Sigmoid colon (tissue), 7 donors: ENCODE results near the gene CD300LG. TPM values are rescaled to one million over a fixed set of nuclear protein-coding genes. Genes with fewer than 3 reads are reported as not detected.

Source experiments
- DNase-seq: peaks from one replicate; pipeline ENCODE4 v3.0.0-alpha.2; 2019
- H3K27ac ChIP-seq, 4 donors: fragments of 200-600 bp; sonication (generic); one replicate each; pipeline ENCODE4 v1.5.1; 2016 to 2019; ENCODE audit warnings: mild to moderate bottlenecking in 1 of 4
- H3K27me3 ChIP-seq, 3 donors: fragments of 200-600 bp; sonication (generic); one replicate each; pipeline ENCODE4 v1.5.1; 2019; ENCODE audit warnings: mild to moderate bottlenecking in 1 of 3
- H3K36me3 ChIP-seq, 4 donors: fragments of 200-600 bp; sonication (generic); one replicate each; pipeline ENCODE4 v1.5.1; 2016 to 2019
- H3K4me1 ChIP-seq, 4 donors: fragments of 200-600 bp; sonication (generic); one replicate each; pipeline ENCODE4 v1.5.1; 2017 to 2019
- H3K4me3 ChIP-seq, 4 donors: fragments of 200-600 bp; sonication (generic); one replicate each; pipeline ENCODE4 v1.5.1; 2017 to 2019; ENCODE audit warnings: mild to moderate bottlenecking in 2 of 4, moderate library complexity in 1 of 4
- H3K9me3 ChIP-seq, 4 donors: fragments of 200-600 bp in 3 of 4; sonication (generic) in 3 of 4; one replicate each; pipeline versions ENCODE4 v1.5.1 to v1.6.1; 2013 to 2019
- CTCF ChIP-seq, 4 experiments: fragments of 450-650 bp in 3 of 4; fragments of 200-600 bp in 1 of 4; IDR thresholded peaks; one replicate each; pipeline ENCODE4 v1.5.1; 2016 to 2019; ENCODE audit warnings: antibody characterized with exemption in 4 of 4, mild to moderate bottlenecking in 3 of 4, moderate library complexity in 2 of 4
- EP300 ChIP-seq, 4 donors: sonication (generic); formaldehyde crosslinking; IDR thresholded peaks; one replicate each; pipeline ENCODE4 v1.6.1; 2017; ENCODE audit warnings: antibody characterized with exemption in 4 of 4
- POLR2A ChIP-seq, 2 donors: fragments of 450-650 bp; IDR thresholded peaks; one replicate each; pipeline ENCODE4 v1.6.1; 2016; ENCODE audit warnings: antibody characterized with exemption in 2 of 2, mild to moderate bottlenecking in 2 of 2, moderate library complexity in 2 of 2
- POLR2AphosphoS5 ChIP-seq, 4 donors: sonication (generic); formaldehyde crosslinking; IDR thresholded peaks; one replicate each; pipeline ENCODE4 v1.6.1; 2017; ENCODE audit warnings: antibody characterized with exemption in 4 of 4
- WGBS, 2 donors: extraction: QIAGEN DNeasy Blood & Tissue Kit; methylation state at CpG; one replicate each; pipeline ENCODE4 v1.1.7; 2013; 5-methylcytosine and 5-hydroxymethylcytosine counted together
- intact Hi-C: fragments of 100-400 bp; cut with DNase I; formaldehyde crosslinking; loops from one replicate; pipeline ENCODE4 v1.15.1; 2023
- polyA plus RNA-seq, 3 donors: library from polyadenylated mRNA; stranded (reverse); fragments of 200-250 nt; gene quantifications; one replicate each; pipeline ENCODE4 v1.2.3, GENCODE V29; 2013
- total RNA-seq, 4 donors: library from RNA; depleted of rRNA; stranded (reverse); fragments of >200 nt; gene quantifications; one replicate each; pipeline ENCODE4 v1.1.0, GENCODE V29; 2016
- donor health status: healthy with polysubstance abuse.
- donor health status: Bipolar disorder and iron deficiency.
- donor health status: healthy.

Gene CD300LG
- total and polyA plus RNA-seq, 7 donors = 0.60 to 5.3 (median 1.7) TPM; not detected in 1

GRCh38 chr17:43820759-43821158, 26.2 kb upstream of the CD300LG start:
- Histone ChIP-seq H3K27ac (no peak overlapping the region), H3K4me3 (no peak overlapping the region), H3K36me3 (peaks cover 0 to 20% (median 0%) of the 10 kb centered on the region in 4 donors), H3K9me3 (no peaks in the 10 kb centered on the region), H3K27me3 (no peaks in the 10 kb centered on the region), H3K4me1 (peaks cover 0 to 14% (median 5%) of the 10 kb centered on the region in 4 donors)
- intact Hi-C loops = no loop called here
- TF ChIP-seq POLR2A (IDR thresholded peaks at IDR 0.05) (no peak), EP300 (IDR thresholded peaks at IDR 0.05) (no peak), CTCF (IDR thresholded peaks at IDR 0.05) (no peak), POLR2AphosphoS5 (IDR thresholded peaks at IDR 0.05) (no peak)
- 93% methylated on average over 14 of the region's 14 CpGs for WGBS, 2 donors
- DNase-seq = peak; percentile 60

- Histone ChIP-seq H3K9me3 (no peaks in the 10 kb centered on the region), H3K4me1 (peaks cover 0 to 14% (median 5%) of the 10 kb centered on the region in 4 donors), H3K4me3 (no peak overlapping the region), H3K27me3 (no peaks in the 10 kb centered on the region), H3K27ac (peak overlapping the region in 2 of 4 donors; percentile 41 to 58), H3K36me3 (peaks cover 0 to 38% (median 2%) of the 10 kb centered on the region in 4 donors)
- intact Hi-C loops = no loop called here
- TF ChIP-seq CTCF (IDR thresholded peaks at IDR 0.05) (no peak), POLR2A (IDR thresholded peaks at IDR 0.05) (no peak), POLR2AphosphoS5 (IDR thresholded peaks at IDR 0.05) (no peak), EP300 (IDR thresholded peaks at IDR 0.05) (no peak)
- peak; percentile 55 for DNase-seq
- 79 to 90% methylated on average over 5 of the region's 5 CpGs for WGBS, 2 donors
Observed at GRCh38 chr17:43822570-43823190, 24.3 kb upstream of the CD300LG start.

- TF ChIP-seq EP300 (IDR thresholded peaks at IDR 0.05) = no peak
- no peak for TF ChIP-seq POLR2A (IDR thresholded peaks at IDR 0.05)
- TF ChIP-seq POLR2AphosphoS5 (IDR thresholded peaks at IDR 0.05) = no peak
- no peak for TF ChIP-seq CTCF (IDR thresholded peaks at IDR 0.05)
- DNase-seq = peak; percentile 63
Observed at GRCh38 chr17:43823350-43824084, 23.5 kb upstream of the CD300LG start.

GRCh38 chr17:43825567-43825966, 21.4 kb upstream of the CD300LG start:
- Histone ChIP-seq H3K36me3 (peaks cover 0 to 56% (median 10%) of the 10 kb centered on the region in 4 donors), H3K27me3 (no peaks in the 10 kb centered on the region), H3K27ac (no peak overlapping the region), H3K4me3 (no peak overlapping the region), H3K9me3 (no peaks in the 10 kb centered on the region), H3K4me1 (peaks cover 0 to 14% (median 5%) of the 10 kb centered on the region in 4 donors)
- TF ChIP-seq EP300 (IDR thresholded peaks at IDR 0.05) (no peak), CTCF (IDR thresholded peaks at IDR 0.05) (no peak), POLR2A (IDR thresholded peaks at IDR 0.05) (no peak), POLR2AphosphoS5 (IDR thresholded peaks at IDR 0.05) (no peak)
- intact Hi-C loops = no loop called here
- DNase-seq = peak; percentile 41
- WGBS, 2 donors = 94% methylated on average over 12 of the region's 12 CpGs

More at GRCh38 chr17:43823350-43824084, 23.5 kb upstream of the CD300LG start:
- Histone ChIP-seq H3K4me3 (no peak overlapping the region), H3K27me3 (no peaks in the 10 kb centered on the region), H3K4me1 (peaks cover 0 to 14% (median 5%) of the 10 kb centered on the region in 4 donors), H3K36me3 (peaks cover 0 to 41% (median 5%) of the 10 kb centered on the region in 4 donors), H3K9me3 (no peaks in the 10 kb centered on the region), H3K27ac (peak overlapping the region in 2 of 4 donors; percentile 41 to 58)
- WGBS, 2 donors = 72 to 83% methylated on average over 10 of the region's 10 CpGs
- intact Hi-C loops = no loop called here
